ENCODE results near the gene HAGH.
A peak's percentile ranks its signal among the peaks of the same experiment; 100 is the strongest.

HAGH gene

GRCh38 chr16:1781254-1781653 is 45.4 kb downstream of the HAGH start:
- Histone ChIP-seq H3K4me1 (ENCODE audit: control insufficient read depth, low read depth, low read length) (no peaks in the 10 kb centered on the region), H3K4me3 (ENCODE audit: low read length) (peak overlapping the region; percentile 83), H3K9me3 (ENCODE audit: control insufficient read depth, low read depth, low read length) (no peaks in the 10 kb centered on the region), H3K27ac (ENCODE audit: low read length) (no peak overlapping the region), H3K36me3 (ENCODE audit: control insufficient read depth, low read depth, low read length) (peaks cover 11% of the 10 kb centered on the region), H3K27me3 (ENCODE audit: control insufficient read depth, insufficient read depth, low read length) (no peaks in the 10 kb centered on the region), H3K9ac (ENCODE audit: low read length) (peak overlapping the region; percentile 45)

GRCh38 chr16:1780677-1781072 is 46.0 kb downstream of the HAGH start:
- Histone ChIP-seq H3K27me3 (ENCODE audit: control insufficient read depth, insufficient read depth, low read length) (no peaks in the 10 kb centered on the region), H3K4me1 (ENCODE audit: control insufficient read depth, low read depth, low read length) (no peaks in the 10 kb centered on the region), H3K9ac (ENCODE audit: low read length) (no peak overlapping the region), H3K4me3 (ENCODE audit: low read length) (no peak overlapping the region), H3K9me3 (ENCODE audit: control insufficient read depth, low read depth, low read length) (no peaks in the 10 kb centered on the region), H3K36me3 (ENCODE audit: control insufficient read depth, low read depth, low read length) (peaks cover 11% of the 10 kb centered on the region), H3K27ac (ENCODE audit: low read length) (no peak overlapping the region)

- Histone ChIP-seq H3K4me3 (ENCODE audit: low read length) (no peak overlapping the region), H3K9me3 (ENCODE audit: control insufficient read depth, low read depth, low read length) (no peaks in the 10 kb centered on the region), H3K4me1 (ENCODE audit: control insufficient read depth, low read depth, low read length) (no peaks in the 10 kb centered on the region), H3K27ac (ENCODE audit: low read length) (no peak overlapping the region), H3K36me3 (ENCODE audit: control insufficient read depth, low read depth, low read length) (peaks cover 16% of the 10 kb centered on the region), H3K27me3 (ENCODE audit: control insufficient read depth, insufficient read depth, low read length) (no peaks in the 10 kb centered on the region), H3K9ac (ENCODE audit: low read length) (no peak overlapping the region)
Measured at GRCh38 chr16:1779741-1780676, 46.6 kb downstream of the HAGH start.

- Histone ChIP-seq H3K4me3 (ENCODE audit: low read length) (no peak overlapping the region), H3K9ac (ENCODE audit: low read length) (no peak overlapping the region), H3K36me3 (ENCODE audit: control insufficient read depth, low read depth, low read length) (peaks cover 16% of the 10 kb centered on the region), H3K27ac (ENCODE audit: low read length) (no peak overlapping the region), H3K27me3 (ENCODE audit: control insufficient read depth, insufficient read depth, low read length) (no peaks in the 10 kb centered on the region), H3K4me1 (ENCODE audit: control insufficient read depth, low read depth, low read length) (no peaks in the 10 kb centered on the region), H3K9me3 (ENCODE audit: control insufficient read depth, low read depth, low read length) (no peaks in the 10 kb centered on the region)
Measured at GRCh38 chr16:1779234-1779701, 47.4 kb downstream of the HAGH start.

GRCh38 chr16:1778200-1779179 is 48.1 kb downstream of the HAGH start:
- Histone ChIP-seq H3K36me3 (ENCODE audit: control insufficient read depth, low read depth, low read length) (peaks cover 16% of the 10 kb centered on the region), H3K27me3 (ENCODE audit: control insufficient read depth, insufficient read depth, low read length) (no peaks in the 10 kb centered on the region), H3K4me3 (ENCODE audit: low read length) (no peak overlapping the region), H3K9ac (ENCODE audit: low read length) (no peak overlapping the region), H3K27ac (ENCODE audit: low read length) (no peak overlapping the region), H3K9me3 (ENCODE audit: control insufficient read depth, low read depth, low read length) (no peaks in the 10 kb centered on the region), H3K4me1 (ENCODE audit: control insufficient read depth, low read depth, low read length) (no peaks in the 10 kb centered on the region)

- no peak overlapping the region for H3K27ac ChIP-seq (ENCODE audit: low read length)
- H3K4me3 ChIP-seq (ENCODE audit: low read length) = no peak overlapping the region
- no peaks in the 10 kb centered on the region for H3K27me3 ChIP-seq (ENCODE audit: control insufficient read depth, insufficient read depth, low read length)
- no peaks in the 10 kb centered on the region for H3K4me1 ChIP-seq (ENCODE audit: control insufficient read depth, low read depth, low read length)
- no peaks in the 10 kb centered on the region for H3K9me3 ChIP-seq (ENCODE audit: control insufficient read depth, low read depth, low read length)
- H3K36me3 ChIP-seq (ENCODE audit: control insufficient read depth, low read depth, low read length) = peaks cover 16% of the 10 kb centered on the region
- no peak overlapping the region for H3K9ac ChIP-seq (ENCODE audit: low read length)
Measured at GRCh38 chr16:1777375-1778199, 49.0 kb downstream of the HAGH start.

GRCh38 chr16:1776991-1777374 is 49.6 kb downstream of the HAGH start:
- Histone ChIP-seq H3K27me3 (ENCODE audit: control insufficient read depth, insufficient read depth, low read length) (no peaks in the 10 kb centered on the region), H3K36me3 (ENCODE audit: control insufficient read depth, low read depth, low read length) (peaks cover 16% of the 10 kb centered on the region), H3K9ac (ENCODE audit: low read length) (no peak overlapping the region), H3K4me3 (ENCODE audit: low read length) (no peak overlapping the region), H3K27ac (ENCODE audit: low read length) (no peak overlapping the region), H3K4me1 (ENCODE audit: control insufficient read depth, low read depth, low read length) (no peaks in the 10 kb centered on the region), H3K9me3 (ENCODE audit: control insufficient read depth, low read depth, low read length) (no peaks in the 10 kb centered on the region)

- Histone ChIP-seq H3K9ac (ENCODE audit: low read length) (no peak overlapping the region), H3K36me3 (ENCODE audit: control insufficient read depth, low read depth, low read length) (peaks cover 16% of the 10 kb centered on the region), H3K4me1 (ENCODE audit: control insufficient read depth, low read depth, low read length) (no peaks in the 10 kb centered on the region), H3K4me3 (ENCODE audit: low read length) (no peak overlapping the region), H3K27ac (ENCODE audit: low read length) (no peak overlapping the region), H3K9me3 (ENCODE audit: control insufficient read depth, low read depth, low read length) (no peaks in the 10 kb centered on the region), H3K27me3 (ENCODE audit: control insufficient read depth, insufficient read depth, low read length) (no peaks in the 10 kb centered on the region)
Measured at GRCh38 chr16:1776672-1776955, 50.0 kb downstream of the HAGH start.

DNA sequence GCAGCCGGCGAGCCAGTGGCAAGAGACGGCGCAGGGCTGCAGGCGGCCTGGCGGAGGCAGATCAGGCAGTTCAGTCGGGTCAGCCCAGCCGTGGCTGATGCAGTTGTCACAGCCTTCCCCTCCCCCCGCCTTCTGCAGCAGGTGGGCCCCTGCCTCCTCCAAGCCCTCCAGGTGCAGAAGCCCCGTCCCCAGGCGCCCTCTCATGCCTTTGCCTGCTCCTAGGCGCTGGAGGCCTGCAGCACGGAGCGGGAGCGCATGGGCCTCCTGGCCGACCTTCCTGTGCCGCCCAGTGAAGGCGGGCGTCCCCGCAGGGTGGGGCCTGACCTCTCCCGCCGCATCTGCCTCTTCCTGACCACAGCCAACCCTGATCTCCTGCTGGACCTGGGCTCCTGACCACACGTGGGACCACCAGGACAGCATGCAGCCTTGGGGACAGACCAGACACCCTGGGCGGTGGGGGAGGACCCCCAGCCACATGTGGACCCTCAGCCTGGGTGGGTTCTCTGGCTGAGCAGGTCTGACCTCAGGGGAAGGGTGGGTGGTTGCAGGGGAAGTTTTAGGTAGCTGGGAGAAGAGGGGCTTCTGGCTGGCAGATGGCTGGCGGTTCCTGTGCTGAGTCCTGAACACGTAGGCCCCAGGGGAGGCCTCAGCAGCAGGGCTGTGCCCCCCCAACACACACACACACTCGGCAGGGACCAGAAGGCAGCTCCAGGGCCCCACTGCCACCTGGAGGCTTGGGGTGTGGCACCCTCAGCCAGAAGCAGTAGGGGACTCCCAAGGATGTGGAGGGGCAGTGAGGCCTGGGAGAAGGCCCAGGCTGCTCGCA is 50.6 kb downstream of the HAGH start:
- Histone ChIP-seq H3K4me3 (ENCODE audit: low read length) (no peak overlapping the region), H3K27ac (ENCODE audit: low read length) (no peak overlapping the region), H3K36me3 (ENCODE audit: control insufficient read depth, low read depth, low read length) (peaks cover 16% of the 10 kb centered on the region), H3K27me3 (ENCODE audit: control insufficient read depth, insufficient read depth, low read length) (no peaks in the 10 kb centered on the region), H3K4me1 (ENCODE audit: control insufficient read depth, low read depth, low read length) (no peaks in the 10 kb centered on the region), H3K9ac (ENCODE audit: low read length) (no peak overlapping the region), H3K9me3 (ENCODE audit: control insufficient read depth, low read depth, low read length) (no peaks in the 10 kb centered on the region)

- Histone ChIP-seq H3K4me3 (ENCODE audit: low read length) (no peak overlapping the region), H3K9ac (ENCODE audit: low read length) (no peak overlapping the region), H3K27me3 (ENCODE audit: control insufficient read depth, insufficient read depth, low read length) (no peaks in the 10 kb centered on the region), H3K4me1 (ENCODE audit: control insufficient read depth, low read depth, low read length) (no peaks in the 10 kb centered on the region), H3K36me3 (ENCODE audit: control insufficient read depth, low read depth, low read length) (peaks cover 16% of the 10 kb centered on the region), H3K27ac (ENCODE audit: low read length) (no peak overlapping the region), H3K9me3 (ENCODE audit: control insufficient read depth, low read depth, low read length) (no peaks in the 10 kb centered on the region)
Measured at GRCh38 chr16:1775006-1775845, 51.4 kb downstream of the HAGH start.

Data from iPS-18a (cell line).